DOHH2 (cell line): Measurements from ENCODE around the gene KCTD3.

Experiments
- H3F3A ChIP-seq: fragments of 200-600 bp; sonication (generic), shearing (Covaris generic); 2 replicates; pipeline ENCODE4 v1.6.0; 2016; ENCODE audit warnings: antibody characterized with exemption, mild to moderate bottlenecking; ENCODE audit not compliant: control insufficient read depth, insufficient read depth
- H3K27ac ChIP-seq: fragments of 200-600 bp; sonication (generic); 2 replicates; pipeline ENCODE4 v1.5.1; 2014; ENCODE audit warnings: low read depth, mild to moderate bottlenecking, low read length, moderate library complexity
- H3K27me3 ChIP-seq: fragments of 200-600 bp; sonication (generic); 2 replicates; pipeline ENCODE4 v1.6.1; 2014; ENCODE audit warnings: mild to moderate bottlenecking, low read length, mixed read lengths; ENCODE audit not compliant: control insufficient read depth
- H3K36me3 ChIP-seq: fragments of 200-600 bp; sonication (generic); 2 replicates; pipeline ENCODE4 v1.6.1; 2014; ENCODE audit warnings: mild to moderate bottlenecking, low read length, moderate library complexity, mixed read lengths; ENCODE audit not compliant: control insufficient read depth
- H3K4me1 ChIP-seq: fragments of 200-600 bp; sonication (generic); 2 replicates; pipeline ENCODE4 v1.6.1; 2014; ENCODE audit warnings: mild to moderate bottlenecking, low read length, mixed read lengths; ENCODE audit not compliant: control insufficient read depth
- H3K4me2 ChIP-seq: fragments of 200-600 bp; sonication (generic); 2 replicates; pipeline ENCODE4 v1.6.0; 2014; ENCODE audit warnings: mild to moderate bottlenecking, low read length, moderate library complexity
- H3K4me3 ChIP-seq: fragments of 200-600 bp; sonication (generic); 2 replicates; pipeline ENCODE4 v1.5.1; 2014; ENCODE audit warnings: mild to moderate bottlenecking, low read length, mixed read lengths
- H3K79me2 ChIP-seq: fragments of 200-600 bp; sonication (generic); 2 replicates; pipeline ENCODE4 v1.6.1; 2014; ENCODE audit warnings: mild to moderate bottlenecking, low read length, mixed read lengths; ENCODE audit not compliant: control insufficient read depth
- H3K9me2 ChIP-seq: fragments of 200-600 bp; sonication (generic); replicated peaks from 2 replicates; pipeline ENCODE4 v1.6.1; 2014; ENCODE audit warnings: mild to moderate bottlenecking, low read length, mixed read lengths; ENCODE audit not compliant: control insufficient read depth
- H3K9me3 ChIP-seq: fragments of 200-600 bp; sonication (generic); 2 replicates; pipeline ENCODE4 v1.6.1; 2014; ENCODE audit warnings: antibody characterized with exemption, low read length, mixed read lengths; ENCODE audit not compliant: control insufficient read depth, insufficient read depth
- H4K20me1 ChIP-seq: fragments of 200-600 bp; sonication (generic); 2 replicates; pipeline ENCODE4 v1.6.0; 2014; ENCODE audit warnings: low read depth, mild to moderate bottlenecking, antibody characterized with exemption, low read length, moderate library complexity; ENCODE audit not compliant: control insufficient read depth, insufficient read depth
- CTCF ChIP-seq: fragments of 200-600 bp; sonication (generic); IDR thresholded peaks from one replicate; pipeline ENCODE4 v1.5.1; 2014; ENCODE audit warnings: antibody characterized with exemption, mild to moderate bottlenecking, low read depth, low read length; ENCODE audit not compliant: poor library complexity, severe bottlenecking
- EZH2phosphoT487 ChIP-seq: fragments of 200-600 bp; sonication (generic); IDR thresholded peaks from 2 replicates; pipeline ENCODE4 v1.6.1; 2017; ENCODE audit warnings: borderline replicate concordance, mild to moderate bottlenecking, antibody characterized with exemption, low read length, moderate library complexity, mixed read lengths

Gene KCTD3

GRCh38 chr1:215529571-215529970, 37.5 kb upstream of the KCTD3 start:
- TF ChIP-seq CTCF (no peak), EZH2phosphoT487 (no peak)
- Histone ChIP-seq H3K4me2 (no peak overlapping the region), H3K36me3 (no peaks in the 10 kb centered on the region), H4K20me1 (no peaks in the 10 kb centered on the region), H3K27ac (no peak overlapping the region), H3K27me3 (no peaks in the 10 kb centered on the region), H3K4me3 (no peak overlapping the region), H3K4me1 (no peaks in the 10 kb centered on the region), H3F3A (no peaks in the 10 kb centered on the region), H3K79me2 (no peaks in the 10 kb centered on the region), H3K9me2 (no peaks in the 10 kb centered on the region), H3K9me3 (no peaks in the 10 kb centered on the region)

GRCh38 chr1:215530401-215530984, 36.6 kb upstream of the KCTD3 start:
- Histone ChIP-seq H3K27me3 (no peaks in the 10 kb centered on the region), H3K4me3 (no peak overlapping the region), H3K9me2 (no peaks in the 10 kb centered on the region), H3K4me2 (no peak overlapping the region), H3K36me3 (no peaks in the 10 kb centered on the region), H3K79me2 (no peaks in the 10 kb centered on the region), H3K9me3 (no peaks in the 10 kb centered on the region), H4K20me1 (no peaks in the 10 kb centered on the region), H3K27ac (no peak overlapping the region), H3F3A (no peaks in the 10 kb centered on the region), H3K4me1 (no peaks in the 10 kb centered on the region)
- TF ChIP-seq CTCF (no peak), EZH2phosphoT487 (no peak)

GRCh38 chr1:215539803-215540570, 27.1 kb upstream of the KCTD3 start:
- Histone ChIP-seq H3K4me2 (no peak overlapping the region), H3K27ac (no peak overlapping the region), H3K9me2 (no peaks in the 10 kb centered on the region), H3K79me2 (no peaks in the 10 kb centered on the region), H4K20me1 (no peaks in the 10 kb centered on the region), H3K27me3 (no peaks in the 10 kb centered on the region), H3K9me3 (0 out of 2 replicates have a peak, but pooled peaks cover 5% of the 10 kb centered on the region), H3K36me3 (no peaks in the 10 kb centered on the region), H3F3A (no peaks in the 10 kb centered on the region), H3K4me1 (no peaks in the 10 kb centered on the region), H3K4me3 (no peak overlapping the region)
- TF ChIP-seq CTCF (no peak), EZH2phosphoT487 (no peak)
